ENCODE measurements around the gene MRGPRD.

The MRGPRD gene

DNA sequence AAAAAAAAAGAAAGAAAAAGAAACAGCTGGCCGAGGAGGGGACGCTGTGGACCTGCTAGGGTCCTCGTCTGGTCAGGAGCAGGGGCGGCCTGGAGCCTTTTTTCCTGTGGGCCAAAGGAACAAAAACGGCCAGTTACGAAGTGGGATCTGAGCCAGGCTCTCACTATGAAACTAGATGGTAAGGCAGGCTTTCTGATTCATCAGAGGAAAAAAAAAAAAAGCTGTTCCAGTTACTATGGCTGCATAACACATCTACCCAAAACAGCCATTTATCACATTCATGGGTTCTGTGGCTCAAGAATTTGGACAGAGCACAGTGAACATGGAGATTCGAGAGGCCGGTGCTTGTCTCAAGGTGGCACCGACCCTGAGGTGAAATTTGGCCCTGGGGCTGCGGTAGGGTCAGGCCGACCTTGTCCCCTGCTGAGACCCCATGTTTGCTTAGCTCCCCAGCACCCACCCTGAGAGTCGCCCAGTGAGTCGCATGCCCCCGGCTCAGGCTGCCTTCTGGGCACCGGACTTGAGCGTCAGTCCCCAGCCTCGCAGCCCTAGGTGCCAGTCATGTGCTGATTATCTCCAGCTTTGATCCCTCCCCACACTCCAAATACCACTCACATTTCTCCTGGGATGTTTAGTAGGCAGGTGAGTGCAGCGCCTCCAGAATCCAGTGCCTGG lies 34.2 kb downstream of the MRGPRD start:
- no peak for DNase-seq

GRCh38 chr11:68942751-68943271 lies 38.0 kb downstream of the MRGPRD start:
- DNase-seq: peak; percentile 76 to 87 (median 85)

- DNase-seq: no peak
These were observed 38.6 kb downstream of the MRGPRD start for GRCh38 chr11:68942095-68942620.

GRCh38 chr11:68941324-68942094 lies 39.3 kb downstream of the MRGPRD start:
- no peak for DNase-seq

DNA sequence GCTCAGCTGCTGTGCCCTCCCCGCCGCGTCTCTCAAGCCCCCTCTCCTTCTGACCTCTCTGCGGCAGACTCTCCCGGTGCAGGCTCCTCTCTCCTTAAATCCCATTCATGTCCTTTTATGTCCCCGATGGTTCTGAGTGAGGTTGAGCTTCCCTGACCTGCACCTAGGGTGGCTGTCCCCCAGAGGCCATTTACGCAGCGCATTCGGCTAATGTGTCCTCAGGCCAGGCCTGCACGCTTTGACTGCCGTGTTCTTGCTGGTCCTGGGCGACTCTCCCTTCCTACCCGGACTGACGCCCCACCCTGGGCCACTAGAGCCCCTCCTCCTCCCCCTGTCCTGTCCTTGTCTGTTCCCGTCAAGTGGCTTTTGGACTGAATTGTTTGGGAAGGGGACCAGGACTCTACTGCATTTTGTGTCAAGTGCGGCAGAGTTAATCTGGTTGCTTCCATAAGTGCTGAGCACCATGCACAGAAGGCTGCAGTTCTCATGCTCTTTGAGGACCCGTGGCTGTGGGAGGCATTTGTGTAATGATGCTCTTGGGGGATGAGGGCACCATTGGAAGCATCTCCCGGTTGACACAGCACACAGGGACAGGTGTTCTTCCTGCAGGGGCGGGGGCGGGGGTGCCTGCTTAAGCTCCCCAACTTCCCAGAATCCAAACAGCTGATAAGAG lies 40.0 kb downstream of the MRGPRD start:
- no peak for DNase-seq

- peak in 1 of 4 experiments; percentile 30 for DNase-seq
These were observed 40.9 kb downstream of the MRGPRD start for GRCh38 chr11:68939583-68940555.

- peak in 2 of 4 experiments; percentile 16 to 34 for DNase-seq
These were observed 41.8 kb downstream of the MRGPRD start for GRCh38 chr11:68938816-68939582.

DNA sequence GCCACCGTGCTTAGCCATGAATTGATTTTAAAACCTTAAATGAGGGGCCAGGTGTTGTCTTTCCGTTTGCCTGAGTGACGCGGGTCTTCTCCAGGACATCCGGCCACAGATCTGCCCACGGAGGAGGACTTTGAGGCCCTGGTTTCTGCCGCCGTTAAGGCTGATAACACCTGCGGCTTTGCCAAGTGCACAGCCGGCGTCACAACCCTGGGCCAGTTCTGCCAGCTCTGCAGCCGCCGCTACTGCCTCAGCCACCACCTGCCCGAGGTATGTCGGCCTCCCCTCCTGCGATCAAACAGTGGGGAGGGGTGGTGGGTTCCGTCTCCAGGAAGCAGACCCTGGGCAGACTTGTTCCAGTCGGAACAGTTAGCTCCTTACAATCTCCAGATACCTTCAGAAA lies 42.7 kb downstream of the MRGPRD start:
- DNase-seq: no peak

- no peak for DNase-seq
These were observed 43.8 kb downstream of the MRGPRD start for GRCh38 chr11:68936676-68937620.

DNA sequence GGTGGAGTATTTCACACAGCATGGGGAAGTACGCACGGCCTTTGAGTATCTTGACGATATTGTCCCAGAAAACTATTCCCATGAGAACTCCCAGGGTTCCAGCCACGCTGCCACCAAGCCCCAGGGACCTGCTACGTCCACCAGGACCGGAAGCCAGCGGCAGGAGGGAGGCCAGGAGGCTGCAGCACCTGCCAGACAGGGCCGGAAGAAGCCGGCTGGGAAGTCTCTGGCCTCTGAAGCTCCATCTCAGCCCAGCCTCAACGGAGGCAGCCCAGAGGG lies 44.5 kb downstream of the MRGPRD start:
- DNase-seq: no peak

- no peak for DNase-seq
These were observed 45.0 kb downstream of the MRGPRD start for GRCh38 chr11:68935516-68936357.

- no peak for DNase-seq
These were observed 45.7 kb downstream of the MRGPRD start for GRCh38 chr11:68935066-68935465.

GRCh38 chr11:68934666-68935065 lies 46.1 kb downstream of the MRGPRD start:
- no peak for DNase-seq

DNA sequence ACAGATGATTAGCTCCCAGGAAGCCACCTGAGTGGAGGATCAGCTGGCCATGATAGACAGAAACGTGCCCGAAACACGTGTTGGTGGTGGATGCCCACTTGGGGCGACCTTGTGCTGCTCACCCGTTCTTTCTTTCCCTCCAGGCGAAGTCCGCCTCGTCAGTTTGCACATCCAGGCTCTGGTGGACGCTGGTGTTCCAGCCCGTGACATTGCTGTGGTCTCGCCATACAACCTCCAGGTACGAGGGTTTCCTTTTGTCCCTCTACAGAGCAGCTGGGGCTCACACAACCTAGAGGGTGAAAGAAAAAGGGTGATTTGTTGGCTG lies 46.5 kb downstream of the MRGPRD start:
- DNase-seq: no peak

- DNase-seq: no peak
These were observed 47.0 kb downstream of the MRGPRD start for GRCh38 chr11:68933605-68934320.

DNA sequence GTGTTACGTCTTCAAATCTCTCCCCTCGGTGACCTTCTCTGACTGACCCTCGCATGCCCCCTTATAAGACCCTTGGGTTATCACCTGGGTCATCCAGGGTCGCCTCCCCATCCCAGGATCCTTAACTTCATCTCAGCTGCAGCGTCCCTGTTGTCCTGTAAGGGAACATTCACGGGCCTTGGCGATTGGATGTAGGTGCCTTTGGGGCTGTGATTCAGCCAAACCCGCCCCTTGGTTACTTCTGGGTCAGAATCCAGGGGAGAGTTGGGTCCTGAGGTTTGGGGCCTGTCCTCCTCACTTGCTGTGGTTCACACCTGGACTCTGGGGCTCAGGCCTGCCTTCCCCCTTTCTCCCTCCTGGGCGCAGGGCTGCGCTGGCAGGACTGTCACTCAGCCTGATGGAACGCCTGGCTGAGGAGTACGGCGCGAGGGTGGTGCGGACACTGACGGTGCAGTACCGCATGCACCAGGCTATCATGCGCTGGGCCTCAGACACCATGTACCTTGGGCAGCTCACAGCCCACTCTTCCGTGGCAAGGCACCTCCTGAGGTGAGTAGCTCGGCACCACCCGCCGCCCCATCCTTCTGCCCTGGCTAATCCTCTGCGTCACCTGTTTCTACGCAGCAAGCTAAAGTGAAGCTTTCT lies 47.7 kb downstream of the MRGPRD start:
- no peak for DNase-seq

DNA sequence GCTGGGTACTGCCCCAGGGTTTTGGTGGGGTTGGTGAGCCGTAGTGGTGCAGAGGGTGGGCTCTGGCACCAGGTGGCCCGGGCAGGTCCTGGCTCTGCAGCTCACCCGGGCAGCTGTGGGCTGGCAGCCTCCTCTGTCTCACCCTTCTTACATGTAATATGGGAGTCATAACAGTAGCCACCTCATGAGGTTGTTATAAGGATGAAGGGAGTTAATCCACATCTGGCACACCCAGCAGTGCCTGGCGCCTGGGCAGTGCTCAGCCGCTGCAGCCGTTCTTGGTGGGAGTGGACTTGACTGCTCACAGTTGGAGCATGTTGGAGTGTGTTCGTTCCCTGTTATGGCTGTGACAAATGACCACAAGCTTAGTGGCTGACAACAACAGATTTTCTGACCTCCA lies 48.4 kb downstream of the MRGPRD start:
- no peak for DNase-seq

GRCh38 chr11:68931911-68932310 lies 48.9 kb downstream of the MRGPRD start:
- no peak for DNase-seq

All from suppressor macrophage (primary cell).